Mucosa of descending colon (tissue), 3 donors: ENCODE data around the gene CA9. TPM values are rescaled to one million over a fixed set of nuclear protein-coding genes. Genes with fewer than 3 reads are reported as not detected.

Experiments used
- ATAC-seq: fragments of 200-7000 bp; cut with Tn5 transposase; one replicate; pipeline ENCODE4 v1.9.1; 2020; ENCODE audit warnings: mild to moderate bottlenecking, moderate library complexity
- DNase-seq, 3 donors: peaks; one replicate each; pipeline ENCODE4 v3.0.0-alpha.2; 2020
- H3K36me3 ChIP-seq: fragments of 200-600 bp; one replicate; pipeline ENCODE4 v1.8.0; 2021; ENCODE audit warnings: low read depth, mild to moderate bottlenecking
- H3K4me1 ChIP-seq: fragments of 200-600 bp; one replicate; pipeline ENCODE4 v1.8.0; 2021; ENCODE audit warnings: low read depth, mild to moderate bottlenecking
- H3K4me3 ChIP-seq: fragments of 200-600 bp; one replicate; pipeline ENCODE4 v1.8.0; 2021; ENCODE audit warnings: mild to moderate bottlenecking
- H3K9me3 ChIP-seq: fragments of 200-600 bp; one replicate; pipeline ENCODE4 v1.8.0; 2021; ENCODE audit warnings: mild to moderate bottlenecking
- intact Hi-C, 2 donors: fragments of 100-400 bp; cut with DNase I in 1 of 2; cut with micrococcal nuclease in 1 of 2; formaldehyde crosslinking; loops; one replicate each; pipeline versions ENCODE4 v1.11.0 to v1.11.1; 2022; cut with DNase I, micrococcal nuclease
- total RNA-seq, 3 donors: library from RNA; stranded (reverse); fragmentation: NEBNext Ultra II Directional in 2 of 3; extraction: Animal tissue kit (Norgen Biotek cat#: 25700) in 2 of 3; gene quantifications; one replicate each; pipeline versions ENCODE4 v1.2.1 to v1.2.4, GENCODE V29; 2021 to 2023
- TF ChIP-seq, protein P1 (sequence below): fragments of 200-600 bp; IDR thresholded peaks from one replicate; pipeline ENCODE4 v1.8.0; 2022; ENCODE audit warnings: antibody characterized with exemption, mild to moderate bottlenecking
- donor health status: DM: no; HTN: no; CAD: no; lungs with moderate emphysema.
- donor health status: DM: no; HTN: no; CAD: no.
- donor health status: DM: no; HTN: yes; CAD: no.

Gene CA9
- total RNA-seq, 3 donors from 2014 or later = 0.61 to 1.7 TPM; not detected in 1

DNA sequence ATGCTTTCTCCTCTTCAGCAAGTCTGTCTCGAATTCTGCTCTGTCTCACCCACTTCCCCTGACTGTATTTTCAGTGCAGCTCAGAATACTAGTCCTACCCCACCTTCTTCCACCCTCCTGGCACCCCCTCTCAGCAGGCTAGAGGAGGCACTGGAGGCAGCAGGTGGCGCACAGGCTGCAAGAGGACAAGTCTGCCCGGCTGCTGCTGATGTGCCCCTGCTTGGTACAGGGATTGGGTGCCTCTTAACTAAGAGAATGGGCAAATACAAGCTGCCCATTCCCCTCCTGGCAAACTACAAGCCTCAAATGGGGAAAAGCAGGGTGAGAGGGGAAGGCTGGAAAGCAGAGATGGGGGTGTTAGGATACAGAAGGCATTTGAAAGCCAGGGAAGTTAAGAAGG, 53.2 kb downstream of the CA9 start:
- intact Hi-C loops = no loop called here
- Histone ChIP-seq H3K36me3 (peaks cover 9% of the 10 kb centered on the region), H3K4me3 (no peak overlapping the region), H3K4me1 (peaks cover 25% of the 10 kb centered on the region), H3K9me3 (no peaks in the 10 kb centered on the region)
- TF ChIP-seq, protein P1, sequence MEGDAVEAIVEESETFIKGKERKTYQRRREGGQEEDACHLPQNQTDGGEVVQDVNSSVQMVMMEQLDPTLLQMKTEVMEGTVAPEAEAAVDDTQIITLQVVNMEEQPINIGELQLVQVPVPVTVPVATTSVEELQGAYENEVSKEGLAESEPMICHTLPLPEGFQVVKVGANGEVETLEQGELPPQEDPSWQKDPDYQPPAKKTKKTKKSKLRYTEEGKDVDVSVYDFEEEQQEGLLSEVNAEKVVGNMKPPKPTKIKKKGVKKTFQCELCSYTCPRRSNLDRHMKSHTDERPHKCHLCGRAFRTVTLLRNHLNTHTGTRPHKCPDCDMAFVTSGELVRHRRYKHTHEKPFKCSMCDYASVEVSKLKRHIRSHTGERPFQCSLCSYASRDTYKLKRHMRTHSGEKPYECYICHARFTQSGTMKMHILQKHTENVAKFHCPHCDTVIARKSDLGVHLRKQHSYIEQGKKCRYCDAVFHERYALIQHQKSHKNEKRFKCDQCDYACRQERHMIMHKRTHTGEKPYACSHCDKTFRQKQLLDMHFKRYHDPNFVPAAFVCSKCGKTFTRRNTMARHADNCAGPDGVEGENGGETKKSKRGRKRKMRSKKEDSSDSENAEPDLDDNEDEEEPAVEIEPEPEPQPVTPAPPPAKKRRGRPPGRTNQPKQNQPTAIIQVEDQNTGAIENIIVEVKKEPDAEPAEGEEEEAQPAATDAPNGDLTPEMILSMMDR = no peak
- ATAC-seq (no peak), DNase-seq (peak in 1 of 3 donors; percentile 54)

DNA sequence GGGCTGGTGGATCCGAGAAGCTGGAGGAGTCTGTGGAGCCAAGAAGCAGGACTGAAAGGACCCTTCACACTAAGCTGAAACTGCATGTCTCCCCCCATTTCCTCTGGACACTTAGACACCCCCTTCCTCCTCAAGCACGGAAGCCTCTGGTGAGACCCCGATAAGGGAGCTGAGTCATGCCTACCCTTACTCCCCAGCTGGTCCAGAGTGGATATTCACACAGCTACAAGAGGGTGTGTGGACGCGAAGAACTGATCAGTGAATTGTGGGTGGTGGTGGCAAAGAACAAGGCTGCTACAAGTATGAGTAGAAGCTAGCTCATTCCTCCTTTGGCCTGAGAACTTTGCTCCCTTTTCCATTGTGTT, 53.9 kb downstream of the CA9 start:
- intact Hi-C loops = no loop called here
- Histone ChIP-seq H3K4me3 (no peak overlapping the region), H3K9me3 (no peaks in the 10 kb centered on the region), H3K4me1 (peaks cover 25% of the 10 kb centered on the region), H3K36me3 (peaks cover 4% of the 10 kb centered on the region)
- DNase-seq (no peak), ATAC-seq (no peak)
- TF ChIP-seq, protein P1 = no peak

DNA sequence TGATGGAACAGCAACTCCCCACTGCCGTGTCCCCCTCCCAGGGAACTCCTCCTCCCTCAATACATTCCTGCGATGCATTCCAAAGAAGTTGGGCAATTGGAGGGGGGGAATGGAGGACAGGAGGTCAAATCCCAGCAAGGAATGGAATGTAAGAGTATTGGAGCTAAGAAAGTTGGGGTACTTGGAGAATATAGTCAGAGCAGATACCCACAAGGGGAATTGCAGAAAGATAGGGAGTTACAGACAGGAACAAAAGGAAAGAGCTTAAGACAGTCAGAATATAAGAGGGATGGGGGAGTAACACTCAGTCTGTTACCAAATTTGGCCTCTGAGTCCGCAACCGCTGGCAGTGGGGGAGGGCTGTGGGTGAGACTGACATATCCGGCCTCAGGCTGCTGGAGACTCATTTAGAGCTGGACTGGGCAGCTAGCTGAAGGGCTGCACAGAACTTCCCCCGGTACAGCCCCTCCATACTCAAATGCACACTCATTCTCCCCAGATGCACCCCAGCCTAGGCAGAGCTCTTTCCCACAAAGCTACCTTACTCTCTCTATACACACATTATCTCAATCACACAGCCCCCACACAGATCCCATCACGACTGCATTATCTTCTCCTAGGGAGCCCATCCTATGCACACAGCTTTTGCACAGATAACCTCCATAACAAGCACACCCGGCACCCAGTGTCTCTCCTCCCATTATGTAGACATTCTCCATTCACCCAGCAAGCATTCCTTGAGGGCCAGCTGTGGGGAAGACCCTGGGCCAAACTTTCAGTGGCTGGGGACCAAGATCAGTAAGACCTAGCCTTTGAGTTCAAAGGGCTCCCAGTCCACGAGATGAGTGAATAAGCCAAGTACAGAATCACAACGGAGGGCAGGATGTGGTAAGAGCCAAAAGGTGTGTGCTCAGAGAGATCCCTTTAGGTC, 54.6 kb downstream of the CA9 start:
- Histone ChIP-seq H3K4me1 (peaks cover 29% of the 10 kb centered on the region), H3K9me3 (no peaks in the 10 kb centered on the region), H3K36me3 (no peaks in the 10 kb centered on the region), H3K4me3 (no peak overlapping the region)
- DNase-seq (peak; percentile 63 to 79 (median 63)), ATAC-seq (no peak)
- TF ChIP-seq, protein P1 = no peak
- intact Hi-C loops = no loop called here

DNA sequence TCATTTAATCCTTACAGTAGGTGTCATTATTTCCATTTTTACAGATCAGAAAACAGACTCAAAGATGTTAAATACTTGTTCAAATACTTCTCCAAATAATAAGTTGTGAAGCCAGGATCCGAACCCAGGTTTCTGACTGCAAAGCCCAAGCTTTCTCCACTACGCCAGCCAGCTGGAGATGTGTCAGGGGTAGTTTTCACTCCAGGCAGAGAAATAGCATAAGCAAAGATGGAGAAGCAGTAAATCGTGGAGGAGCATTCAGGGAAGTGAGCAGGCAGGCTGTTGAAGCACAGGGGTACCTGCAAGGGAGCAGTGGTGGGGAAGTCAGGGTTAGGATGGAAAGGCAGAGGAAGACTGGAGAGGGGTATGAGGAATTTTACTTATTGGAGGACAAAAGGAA, 55.4 kb downstream of the CA9 start:
- DNase-seq (no peak), ATAC-seq (no peak)
- no peaks in the 10 kb centered on the region for H3K9me3 ChIP-seq
- H3K4me3 ChIP-seq = no peak overlapping the region
- intact Hi-C loops = no loop called here
- H3K36me3 ChIP-seq = no peaks in the 10 kb centered on the region
- TF ChIP-seq, protein P1 = no peak
- peaks cover 37% of the 10 kb centered on the region for H3K4me1 ChIP-seq

DNA sequence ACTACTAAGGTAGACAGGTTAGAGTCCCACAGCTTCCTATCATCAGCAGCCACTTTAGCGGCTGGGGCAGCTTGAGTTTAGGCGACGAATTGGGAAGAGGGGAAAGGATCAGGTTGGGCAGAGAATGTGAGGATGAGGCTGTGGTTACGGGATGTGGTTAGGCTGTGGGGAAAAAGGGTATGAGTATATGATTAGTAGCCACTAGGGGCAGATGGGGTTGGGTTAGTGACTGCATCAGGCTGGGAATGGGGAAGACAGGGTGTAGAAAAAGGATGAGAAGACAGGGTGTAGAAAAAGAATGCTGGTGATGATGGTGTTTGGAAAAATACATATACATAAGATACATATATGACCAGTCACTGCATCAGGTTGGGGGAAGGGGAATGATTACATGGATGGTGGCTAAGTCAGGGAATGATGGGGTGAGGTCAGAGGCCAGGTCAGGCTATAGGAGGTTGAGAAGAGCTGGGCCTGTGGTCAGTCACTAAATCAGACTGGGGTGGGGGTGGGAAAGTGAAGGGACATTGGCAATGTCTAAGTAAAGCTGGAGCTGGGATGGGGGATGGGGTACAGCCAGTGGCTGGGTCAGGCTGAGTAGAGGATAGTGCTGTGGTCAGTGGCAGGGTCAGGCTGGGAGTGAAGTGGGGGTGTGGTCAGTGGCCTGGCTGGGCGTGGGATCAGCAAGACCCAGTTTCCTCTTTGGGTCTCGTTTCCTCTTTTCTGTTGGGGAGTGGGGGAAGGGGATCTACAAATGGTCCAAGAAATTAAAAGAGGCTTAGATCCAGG, 56.2 kb downstream of the CA9 start:
- intact Hi-C loops = loop anchor here in 1 of 2 donors (5.0 kb wide), 1 partner anchor 73 kb away; the partner anchor contains the start of genes CCDC107 and RMRP
- TF ChIP-seq, protein P1 = peak; percentile 18
- Histone ChIP-seq H3K4me3 (no peak overlapping the region), H3K9me3 (no peaks in the 10 kb centered on the region), H3K36me3 (no peaks in the 10 kb centered on the region), H3K4me1 (peaks cover 45% of the 10 kb centered on the region)
- ATAC-seq = no peak
- DNase-seq = peak; percentile 54 to 79 (median 56)
